ENCODE results near the gene RPGRIP1L. TPM values are rescaled to one million over a fixed set of nuclear protein-coding genes. Genes with fewer than 3 reads are reported as not detected.

The RPGRIP1L gene
- total and polyA plus RNA-seq, 9 donors: 5.3 to 10.0 (median 7.8) TPM

DNA sequence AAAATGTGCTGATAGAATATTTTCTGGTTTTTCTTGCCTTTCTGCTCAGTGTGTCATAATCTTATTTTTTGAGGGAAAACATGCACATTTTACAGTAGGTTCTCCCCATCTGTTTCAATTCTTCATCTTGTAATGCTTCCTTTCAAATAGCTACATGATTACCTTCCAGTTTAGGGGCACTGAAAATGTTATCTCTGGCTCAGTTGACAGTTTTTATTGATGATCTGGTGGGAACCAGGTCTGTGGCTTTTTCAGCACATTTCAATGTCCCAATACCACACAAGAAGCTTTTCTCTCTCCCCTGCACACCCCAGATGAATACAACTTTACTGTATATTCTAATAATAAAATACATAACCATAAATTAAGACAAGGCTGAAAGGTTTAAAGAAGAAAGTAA is 36.8 kb upstream of the RPGRIP1L start:
- H3K27me3 ChIP-seq (ENCODE audit: control insufficient read depth, insufficient read depth, low read length): no peaks in the 10 kb centered on the region
- H3K4me1 ChIP-seq (ENCODE audit: control insufficient read depth, insufficient read depth, low read length): peaks cover 2% of the 10 kb centered on the region

DNA sequence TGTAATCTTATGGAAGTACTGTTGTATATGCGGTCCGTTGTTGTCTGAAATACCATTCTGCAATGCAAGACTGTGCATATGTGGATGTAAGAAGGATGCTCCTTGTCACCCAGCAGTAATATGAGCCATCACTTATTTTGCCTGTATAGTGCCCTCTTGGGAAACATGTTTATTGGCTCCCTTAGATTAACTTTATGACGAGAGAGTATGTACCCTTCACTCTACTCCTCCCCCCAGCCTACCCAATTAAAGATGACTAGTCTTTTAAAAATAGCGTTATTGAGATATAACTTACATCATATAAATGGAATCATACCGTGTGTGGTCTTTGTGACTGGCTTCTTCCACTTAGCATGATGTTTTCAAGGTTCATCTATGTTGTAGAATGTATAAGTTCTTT is 33.9 kb upstream of the RPGRIP1L start:
- Histone ChIP-seq H3K27me3 (ENCODE audit: control insufficient read depth, insufficient read depth, low read length) (no peaks in the 10 kb centered on the region), H3K9me3 (replicated peaks; ENCODE audit: control insufficient read depth, low read depth, low read length) (no peaks in the 10 kb centered on the region), H3K36me3 (ENCODE audit: control insufficient read depth, insufficient read depth, low read length) (no peaks in the 10 kb centered on the region), H3K27ac (ENCODE audit: low read length) (no peak overlapping the region), H3K4me1 (ENCODE audit: control insufficient read depth, insufficient read depth, low read length) (no peaks in the 10 kb centered on the region), H3K4me3 (ENCODE audit: low read length) (no peak overlapping the region)
- no CpG with 5 or more reads among the region's 5 CpGs for WGBS (ENCODE audit: insufficient coverage)
- no peak for DNase-seq

More for the DNA sequence above, 36.8 kb upstream of the RPGRIP1L start:
- Histone ChIP-seq H3K36me3 (ENCODE audit: control insufficient read depth, insufficient read depth, low read length) (no peaks in the 10 kb centered on the region), H3K27ac (ENCODE audit: low read length) (no peak overlapping the region), H3K9me3 (replicated peaks; ENCODE audit: control insufficient read depth, low read depth, low read length) (no peaks in the 10 kb centered on the region), H3K4me3 (ENCODE audit: low read length) (no peak overlapping the region)
- DNase-seq: no peak

DNA sequence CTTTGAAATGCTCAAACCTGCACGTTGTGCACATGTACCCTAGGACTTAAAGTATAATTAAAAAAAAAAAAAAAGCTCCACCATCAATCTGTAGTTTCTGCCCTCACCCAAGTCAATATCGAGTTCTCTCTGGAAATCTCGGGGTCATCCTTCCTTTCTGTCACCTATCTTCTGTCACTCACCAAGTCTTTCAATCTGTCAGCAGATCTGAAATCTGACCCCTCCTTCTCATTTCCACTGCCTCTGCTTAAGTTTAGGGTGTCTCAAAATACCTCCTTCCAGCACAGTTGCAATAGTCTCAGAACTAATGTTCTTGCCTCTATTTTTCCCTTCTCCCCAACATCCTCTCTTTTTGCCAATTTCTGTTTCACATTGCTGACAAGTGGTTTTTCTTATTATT is 32.6 kb upstream of the RPGRIP1L start:
- no peaks in the 10 kb centered on the region for H3K4me1 ChIP-seq (ENCODE audit: control insufficient read depth, insufficient read depth, low read length)
- 57% methylated on average over 2 of the region's 3 CpGs for WGBS (ENCODE audit: insufficient coverage)
- H3K27ac ChIP-seq (ENCODE audit: low read length): no peak overlapping the region
- no peaks in the 10 kb centered on the region for H3K27me3 ChIP-seq (ENCODE audit: control insufficient read depth, insufficient read depth, low read length)
- no peaks in the 10 kb centered on the region for H3K9me3 ChIP-seq (replicated peaks; ENCODE audit: control insufficient read depth, low read depth, low read length)
- H3K36me3 ChIP-seq (ENCODE audit: control insufficient read depth, insufficient read depth, low read length): no peaks in the 10 kb centered on the region
- DNase-seq: no peak
- H3K4me3 ChIP-seq (ENCODE audit: low read length): no peak overlapping the region

DNA sequence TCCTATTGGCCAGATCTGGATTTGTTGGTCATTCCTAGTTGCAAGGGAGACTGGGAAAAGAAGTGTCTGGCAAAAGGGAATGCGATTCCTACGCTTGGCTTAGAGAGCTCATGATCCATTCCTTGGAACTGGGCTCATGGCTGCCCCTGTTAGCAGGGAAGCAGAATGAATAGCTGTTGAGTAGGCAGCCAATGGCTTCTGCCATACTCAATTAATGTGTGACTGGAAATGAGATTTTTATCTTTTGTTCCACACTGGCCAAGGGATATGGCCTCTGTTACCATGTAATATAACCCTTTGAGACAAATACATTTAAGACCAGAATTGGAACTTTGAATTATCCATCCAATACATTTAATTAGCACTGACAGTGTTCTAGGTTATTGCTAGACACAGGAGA is 31.2 kb upstream of the RPGRIP1L start:
- no peaks in the 10 kb centered on the region for H3K9me3 ChIP-seq (replicated peaks; ENCODE audit: control insufficient read depth, low read depth, low read length)
- H3K27me3 ChIP-seq (ENCODE audit: control insufficient read depth, insufficient read depth, low read length): no peaks in the 10 kb centered on the region
- H3K4me3 ChIP-seq (ENCODE audit: low read length): no peak overlapping the region
- H3K4me1 ChIP-seq (ENCODE audit: control insufficient read depth, insufficient read depth, low read length): no peaks in the 10 kb centered on the region
- no peak overlapping the region for H3K27ac ChIP-seq (ENCODE audit: low read length)
- WGBS (ENCODE audit: insufficient coverage): 93% methylated on average over 2 of the region's 2 CpGs
- no peak for DNase-seq
- H3K36me3 ChIP-seq (ENCODE audit: control insufficient read depth, insufficient read depth, low read length): no peaks in the 10 kb centered on the region

DNA sequence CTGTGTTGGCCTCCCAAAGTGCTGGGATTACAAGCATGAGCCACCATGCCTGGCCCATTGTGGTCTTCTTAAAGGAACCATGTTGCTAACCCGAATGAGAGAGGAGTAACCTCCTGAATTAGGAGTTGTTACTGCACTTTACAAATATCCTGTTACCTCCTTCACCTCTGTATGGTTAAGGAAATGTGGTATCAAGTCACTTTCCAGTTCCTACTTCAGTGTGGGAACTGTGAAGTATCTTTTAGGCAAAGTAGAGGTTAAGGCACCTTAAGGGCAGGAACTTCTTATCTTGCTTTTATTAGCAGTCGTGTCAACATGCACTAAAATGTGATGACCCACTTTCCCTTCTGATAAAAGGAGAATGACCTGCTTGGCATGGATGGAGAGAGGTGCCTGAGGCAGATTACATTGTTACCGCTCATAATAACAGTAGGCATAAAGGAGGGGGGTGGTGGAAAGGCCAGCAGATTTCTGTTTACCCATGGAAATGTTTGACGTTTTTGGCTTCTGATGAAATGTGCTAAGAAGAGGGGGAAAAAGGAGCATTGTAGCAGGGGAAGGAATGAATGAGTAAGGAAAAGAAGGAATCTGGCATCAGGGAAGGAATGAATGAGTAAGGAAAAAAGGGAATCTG is 28.8 kb upstream of the RPGRIP1L start:
- DNase-seq: no peak
- Histone ChIP-seq H3K4me3 (ENCODE audit: low read length) (no peak overlapping the region), H3K27me3 (ENCODE audit: control insufficient read depth, insufficient read depth, low read length) (no peaks in the 10 kb centered on the region), H3K9me3 (replicated peaks; ENCODE audit: control insufficient read depth, low read depth, low read length) (no peaks in the 10 kb centered on the region), H3K4me1 (ENCODE audit: control insufficient read depth, insufficient read depth, low read length) (no peaks in the 10 kb centered on the region), H3K36me3 (ENCODE audit: control insufficient read depth, insufficient read depth, low read length) (no peaks in the 10 kb centered on the region), H3K27ac (ENCODE audit: low read length) (no peak overlapping the region)
- 64% methylated on average over 2 of the region's 4 CpGs for WGBS (ENCODE audit: insufficient coverage)

DNA sequence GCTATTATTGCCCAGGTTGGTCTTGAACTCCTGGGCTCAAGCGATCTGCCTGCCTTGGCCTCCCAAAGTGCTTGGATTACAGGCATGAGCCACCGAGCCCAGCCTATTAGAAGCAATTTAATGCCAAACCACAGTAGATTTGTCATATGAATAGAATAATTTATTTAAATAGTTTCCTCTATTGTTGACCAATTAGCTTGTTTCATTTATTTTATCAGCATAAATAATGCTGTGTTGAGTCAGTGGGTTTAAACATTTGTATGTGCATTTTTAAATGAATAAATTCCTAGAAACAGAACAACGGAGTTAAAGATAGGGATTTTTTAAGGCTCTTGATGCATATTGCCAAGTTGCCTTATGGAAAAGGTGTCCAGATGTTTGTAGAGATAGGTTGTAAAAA is 27.0 kb upstream of the RPGRIP1L start:
- no peak overlapping the region for H3K4me3 ChIP-seq (ENCODE audit: low read length)
- H3K36me3 ChIP-seq (ENCODE audit: control insufficient read depth, insufficient read depth, low read length): no peaks in the 10 kb centered on the region
- no peak overlapping the region for H3K27ac ChIP-seq (ENCODE audit: low read length)
- 100% methylated on average over 1 of the region's 3 CpGs for WGBS (ENCODE audit: insufficient coverage)
- DNase-seq: no peak
- peaks cover 3% of the 10 kb centered on the region for H3K4me1 ChIP-seq (ENCODE audit: control insufficient read depth, insufficient read depth, low read length)
- H3K27me3 ChIP-seq (ENCODE audit: control insufficient read depth, insufficient read depth, low read length): no peaks in the 10 kb centered on the region
- no peaks in the 10 kb centered on the region for H3K9me3 ChIP-seq (replicated peaks; ENCODE audit: control insufficient read depth, low read depth, low read length)

DNA sequence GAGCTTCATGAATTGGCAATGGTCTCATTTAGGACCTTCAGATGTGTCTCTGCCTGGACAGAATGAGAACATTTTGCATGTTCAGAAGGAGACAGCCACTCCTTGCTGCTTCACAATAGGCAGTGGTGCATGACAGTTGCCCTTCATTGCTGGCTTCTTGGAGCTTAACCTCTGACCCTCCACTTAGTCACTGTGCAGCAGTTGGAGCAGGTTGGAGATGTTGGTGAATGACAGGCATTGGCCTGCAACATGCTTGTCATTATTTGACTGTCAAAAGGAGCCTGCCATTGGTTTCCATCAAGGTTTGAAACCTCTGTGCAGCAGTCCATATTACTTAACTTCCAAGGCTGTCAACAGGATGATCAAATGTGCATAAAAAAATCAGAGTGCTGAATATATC is 23.0 kb upstream of the RPGRIP1L start:
- no peak for DNase-seq
- peaks cover 3% of the 10 kb centered on the region for H3K4me1 ChIP-seq (ENCODE audit: control insufficient read depth, insufficient read depth, low read length)
- H3K36me3 ChIP-seq (ENCODE audit: control insufficient read depth, insufficient read depth, low read length): no peaks in the 10 kb centered on the region

DNA sequence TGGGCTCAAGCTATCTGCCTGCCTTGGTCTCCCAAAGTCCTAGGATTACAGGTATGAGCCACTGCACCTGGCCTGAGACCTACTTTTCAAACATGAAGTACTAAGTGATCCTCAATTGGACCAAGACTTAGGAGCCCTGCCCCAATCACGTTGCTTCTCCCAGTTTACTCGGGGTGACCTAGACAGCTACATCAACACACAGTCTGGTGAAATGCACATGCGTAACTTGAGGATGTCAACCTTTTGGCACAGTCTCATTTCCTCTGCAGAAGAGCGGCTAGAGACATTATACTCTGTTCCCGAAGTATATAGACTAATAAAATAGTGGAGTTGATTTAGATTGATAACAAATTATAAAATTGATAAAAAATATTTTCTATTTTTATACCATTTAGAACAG is 17.4 kb upstream of the RPGRIP1L start:
- WGBS (ENCODE audit: insufficient coverage): 40% methylated on average over 1 of the region's 5 CpGs
- no peak for DNase-seq
- Histone ChIP-seq H3K27me3 (ENCODE audit: control insufficient read depth, insufficient read depth, low read length) (no peaks in the 10 kb centered on the region), H3K4me3 (ENCODE audit: low read length) (no peak overlapping the region), H3K4me1 (ENCODE audit: control insufficient read depth, insufficient read depth, low read length) (no peaks in the 10 kb centered on the region), H3K36me3 (ENCODE audit: control insufficient read depth, insufficient read depth, low read length) (peaks cover 4% of the 10 kb centered on the region), H3K9me3 (replicated peaks; ENCODE audit: control insufficient read depth, low read depth, low read length) (no peaks in the 10 kb centered on the region), H3K27ac (ENCODE audit: low read length) (no peak overlapping the region)

More for the DNA sequence above, 23.0 kb upstream of the RPGRIP1L start:
- no peaks in the 10 kb centered on the region for H3K27me3 ChIP-seq (ENCODE audit: control insufficient read depth, insufficient read depth, low read length)
- H3K4me3 ChIP-seq (ENCODE audit: low read length): no peak overlapping the region
- no peaks in the 10 kb centered on the region for H3K9me3 ChIP-seq (replicated peaks; ENCODE audit: control insufficient read depth, low read depth, low read length)
- H3K27ac ChIP-seq (ENCODE audit: low read length): no peak overlapping the region

DNA sequence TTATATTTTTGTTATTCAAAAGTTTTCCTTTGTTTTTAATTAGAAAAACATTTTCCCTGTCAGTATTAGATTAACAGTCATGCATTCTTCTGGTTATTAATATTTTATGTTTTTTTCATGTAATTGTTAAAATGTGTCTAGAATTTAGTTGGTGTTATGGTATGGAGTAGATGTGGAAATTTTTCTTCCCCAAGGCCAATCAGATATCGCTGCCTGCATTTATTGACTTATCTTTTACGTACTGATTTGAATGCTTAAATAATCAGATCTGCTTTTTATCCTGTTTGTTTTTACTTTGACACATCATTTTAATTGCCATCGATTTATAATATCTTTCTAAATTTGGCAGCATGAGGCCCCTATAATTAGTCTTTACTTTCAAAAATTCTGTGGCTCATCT is 13.9 kb upstream of the RPGRIP1L start:
- Histone ChIP-seq H3K27ac (ENCODE audit: low read length) (no peak overlapping the region), H3K9me3 (replicated peaks; ENCODE audit: control insufficient read depth, low read depth, low read length) (no peaks in the 10 kb centered on the region), H3K36me3 (ENCODE audit: control insufficient read depth, insufficient read depth, low read length) (peaks cover 4% of the 10 kb centered on the region), H3K4me1 (ENCODE audit: control insufficient read depth, insufficient read depth, low read length) (peaks cover 3% of the 10 kb centered on the region), H3K4me3 (ENCODE audit: low read length) (no peak overlapping the region), H3K27me3 (ENCODE audit: control insufficient read depth, insufficient read depth, low read length) (no peaks in the 10 kb centered on the region)
- DNase-seq: no peak
- 80% methylated on average over 1 of the region's 3 CpGs for WGBS (ENCODE audit: insufficient coverage)

DNA sequence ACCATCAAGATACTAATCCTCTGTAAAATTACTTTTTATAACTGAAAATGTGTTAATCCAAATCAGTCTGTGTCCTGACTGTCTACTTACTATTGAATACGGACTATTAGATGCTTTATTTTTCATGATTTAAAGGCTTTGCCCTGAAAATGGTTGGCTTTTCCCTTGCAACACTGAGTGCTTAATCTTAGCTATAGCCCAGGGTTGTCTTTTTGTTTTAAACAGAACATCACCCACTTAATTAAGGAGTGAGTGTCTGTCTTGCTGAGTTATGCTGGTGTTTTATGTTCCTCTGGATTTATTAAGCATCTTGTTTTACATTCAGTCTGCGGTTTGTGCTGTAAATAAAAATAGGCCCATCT is 11.3 kb upstream of the RPGRIP1L start:
- H3K27ac ChIP-seq (ENCODE audit: low read length): peak overlapping the region; percentile 85
- no peak for DNase-seq
- H3K4me1 ChIP-seq (ENCODE audit: control insufficient read depth, insufficient read depth, low read length): peaks cover 3% of the 10 kb centered on the region
- no peaks in the 10 kb centered on the region for H3K36me3 ChIP-seq (ENCODE audit: control insufficient read depth, insufficient read depth, low read length)
- no peaks in the 10 kb centered on the region for H3K27me3 ChIP-seq (ENCODE audit: control insufficient read depth, insufficient read depth, low read length)
- H3K9me3 ChIP-seq (replicated peaks; ENCODE audit: control insufficient read depth, low read depth, low read length): no peaks in the 10 kb centered on the region
- WGBS (ENCODE audit: insufficient coverage): no CpG with 5 or more reads among the region's 2 CpGs
- no peak overlapping the region for H3K4me3 ChIP-seq (ENCODE audit: low read length)
